CD4-positive, alpha-beta T cell (primary cell): ENCODE measurements around the gene FOXN4. TPM values are rescaled to one million over a fixed set of nuclear protein-coding genes. Genes with fewer than 3 reads are reported as not detected.

Source experiments
- ATAC-seq: fragments of 200-7000 bp; cut with Tn5 transposase; one replicate; pipeline ENCODE4 v1.10.0; 2022; ENCODE audit warnings: mild to moderate bottlenecking; ENCODE audit not compliant: poor library complexity
- CTCF ChIA-PET: fragments of 350-600 bp; sonication (Branson Sonifier 250); formaldehyde crosslinking; loops from one replicate; lab custom pipeline; 2021; ENCODE audit warnings: antibody characterized with exemption, inconsistent platforms; lab: Charles Lee
- POLR2A ChIA-PET: fragments of 350-600 bp; sonication (Branson Sonifier 250); formaldehyde crosslinking; loops from one replicate; lab custom pipeline; 2021; ENCODE audit warnings: antibody characterized with exemption, inconsistent platforms; lab: Charles Lee
- DNase-seq, 14 experiments: peaks; one replicate each; pipeline ENCODE4 v3.0.0-alpha.2; 2013 to 2020; ENCODE audit warnings: mixed read lengths in 2 of 14
- H3K27ac ChIP-seq, 2 donors: one replicate each; pipeline versions ENCODE4 v1.5.1 to v1.7.0; 2013; ENCODE audit warnings: low read length in 2 of 2, low read depth in 1 of 2, mild to moderate bottlenecking in 1 of 2
- H3K27me3 ChIP-seq, 2 experiments: 1 replicate in 1 of 2; 2 replicates in 1 of 2; pipeline versions ENCODE4 v1.6.1 to v1.7.0; 2013; ENCODE audit warnings: low read length in 2 of 2, control low read depth in 1 of 2, mild to moderate bottlenecking in 1 of 2, moderate library complexity in 1 of 2; ENCODE audit not compliant: insufficient read depth in 2 of 2, control insufficient read depth in 1 of 2
- H3K36me3 ChIP-seq: one replicate; pipeline ENCODE4 v1.6.1; 2013; ENCODE audit warnings: low read length, control low read depth; ENCODE audit not compliant: insufficient read depth
- H3K4me1 ChIP-seq: one replicate; pipeline ENCODE4 v1.6.1; 2013; ENCODE audit warnings: low read length, control low read depth; ENCODE audit not compliant: insufficient read depth
- H3K4me3 ChIP-seq: one replicate; pipeline ENCODE4 v1.5.1; 2013; ENCODE audit warnings: mild to moderate bottlenecking, low read length, moderate library complexity
- H3K9me3 ChIP-seq, 2 experiments: 1 replicate in 1 of 2; 2 replicates in 1 of 2; pipeline versions ENCODE4 v1.6.1 to v1.7.0; 2013; ENCODE audit warnings: low read length in 2 of 2, mild to moderate bottlenecking in 2 of 2, control low read depth in 1 of 2, moderate library complexity in 1 of 2; ENCODE audit not compliant: control insufficient read depth in 1 of 2, insufficient read depth in 1 of 2
- H3K27ac Mint-ChIP-seq: one replicate; pipeline ENCODE4 v1.8.0; 2020; ENCODE audit warnings: mixed read lengths
- H3K27me3 Mint-ChIP-seq: one replicate; pipeline ENCODE4 v1.8.0; 2021; ENCODE audit warnings: mixed read lengths
- H3K36me3 Mint-ChIP-seq: one replicate; pipeline ENCODE4 v1.8.0; 2021; ENCODE audit warnings: low read depth, mixed read lengths
- H3K4me1 Mint-ChIP-seq: one replicate; pipeline ENCODE4 v1.8.0; 2021; ENCODE audit warnings: low read depth, mixed read lengths
- H3K4me3 Mint-ChIP-seq: one replicate; pipeline ENCODE4 v1.8.0; 2020; ENCODE audit warnings: mild to moderate bottlenecking, mixed read lengths
- H3K9me3 Mint-ChIP-seq: one replicate; pipeline ENCODE4 v1.8.0; 2020; ENCODE audit warnings: mixed read lengths
- intact Hi-C, 2 experiments: fragments of 100-400 bp; cut with DNase I in 1 of 2; cut with micrococcal nuclease in 1 of 2; formaldehyde crosslinking; loops; one replicate each; pipeline versions ENCODE4 v1.15.1 to v1.9.0; 2023 to 2025; cut with DNase I, micrococcal nuclease
- total RNA-seq, 174 experiments: library from RNA in 2 of 174; stranded (reverse) in 2 of 174; gene quantifications; one replicate each; pipeline ENCODE4 v1.2.3 and lab custom pipeline; 2021 to 2026
- TF ChIP-seq, protein P1 (sequence below): fragments of 200-600 bp; IDR thresholded peaks from one replicate; pipeline ENCODE4 v1.8.0; 2022; ENCODE audit warnings: antibody characterized with exemption, mild to moderate bottlenecking

Gene FOXN4
- total RNA-seq, 2 experiments from 2014 or later: not detected

DNA sequence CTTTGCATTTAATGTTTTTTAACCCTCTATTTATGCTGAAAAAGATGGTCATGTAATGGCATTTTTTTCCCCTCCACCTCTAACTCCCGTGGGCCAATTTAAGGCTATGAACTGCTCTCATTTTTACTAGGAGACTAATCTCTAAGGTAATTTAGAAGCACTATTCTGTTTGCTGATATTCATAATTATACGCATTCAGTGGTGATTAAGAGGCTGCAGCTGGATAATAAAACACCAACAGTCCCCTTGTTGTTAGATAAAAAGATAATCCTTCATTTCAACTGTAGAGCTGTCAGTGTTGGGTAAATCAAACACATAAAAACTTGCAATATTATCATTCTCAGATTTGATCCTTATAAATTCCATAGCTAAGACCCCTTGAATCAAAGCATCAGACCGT lies 47.5 kb upstream of the FOXN4 start:
- H3K27ac ChIP-seq: no peak overlapping the region
- no peaks in the 10 kb centered on the region for H3K27me3 ChIP-seq
- H3K4me3 ChIP-seq: no peak overlapping the region
- TF ChIP-seq, protein P1, sequence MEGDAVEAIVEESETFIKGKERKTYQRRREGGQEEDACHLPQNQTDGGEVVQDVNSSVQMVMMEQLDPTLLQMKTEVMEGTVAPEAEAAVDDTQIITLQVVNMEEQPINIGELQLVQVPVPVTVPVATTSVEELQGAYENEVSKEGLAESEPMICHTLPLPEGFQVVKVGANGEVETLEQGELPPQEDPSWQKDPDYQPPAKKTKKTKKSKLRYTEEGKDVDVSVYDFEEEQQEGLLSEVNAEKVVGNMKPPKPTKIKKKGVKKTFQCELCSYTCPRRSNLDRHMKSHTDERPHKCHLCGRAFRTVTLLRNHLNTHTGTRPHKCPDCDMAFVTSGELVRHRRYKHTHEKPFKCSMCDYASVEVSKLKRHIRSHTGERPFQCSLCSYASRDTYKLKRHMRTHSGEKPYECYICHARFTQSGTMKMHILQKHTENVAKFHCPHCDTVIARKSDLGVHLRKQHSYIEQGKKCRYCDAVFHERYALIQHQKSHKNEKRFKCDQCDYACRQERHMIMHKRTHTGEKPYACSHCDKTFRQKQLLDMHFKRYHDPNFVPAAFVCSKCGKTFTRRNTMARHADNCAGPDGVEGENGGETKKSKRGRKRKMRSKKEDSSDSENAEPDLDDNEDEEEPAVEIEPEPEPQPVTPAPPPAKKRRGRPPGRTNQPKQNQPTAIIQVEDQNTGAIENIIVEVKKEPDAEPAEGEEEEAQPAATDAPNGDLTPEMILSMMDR: no peak
- H3K9me3 Mint-ChIP-seq: no peaks in the 10 kb centered on the region
- H3K4me3 Mint-ChIP-seq: no peak overlapping the region
- ATAC-seq (no peak), DNase-seq (no peak)
- no peaks in the 10 kb centered on the region for H3K36me3 Mint-ChIP-seq
- no peak overlapping the region for H3K27ac Mint-ChIP-seq
- peaks cover 3% of the 10 kb centered on the region for H3K4me1 ChIP-seq
- H3K36me3 ChIP-seq: no peaks in the 10 kb centered on the region
- POLR2A ChIA-PET: no interaction called here
- CTCF ChIA-PET: no interaction called here
- intact Hi-C loops: no loop called here
- H3K4me1 Mint-ChIP-seq: no peaks in the 10 kb centered on the region
- peaks cover 28% of the 10 kb centered on the region for H3K27me3 Mint-ChIP-seq
- peaks cover 0 to 2% of the 10 kb centered on the region in 2 experiments for H3K9me3 ChIP-seq

DNA sequence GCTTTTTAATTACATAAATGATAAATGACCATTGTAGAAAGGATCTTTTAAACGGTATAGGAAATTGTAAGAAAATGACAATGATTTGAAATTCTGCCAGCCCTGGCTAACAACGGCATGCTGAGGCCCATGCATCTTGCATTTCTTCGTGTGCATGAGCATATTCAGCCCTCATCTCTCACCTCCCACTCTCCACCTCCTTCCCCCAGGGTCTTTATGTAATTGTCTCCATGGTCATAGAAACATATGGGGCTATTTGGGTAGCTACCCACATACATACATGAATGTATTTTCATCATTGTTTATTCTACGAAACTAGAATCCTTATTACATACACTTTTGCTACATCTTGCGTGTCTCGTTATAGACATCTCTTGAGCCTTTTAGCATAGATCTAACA lies 43.1 kb upstream of the FOXN4 start:
- Histone ChIP-seq H3K36me3 (no peaks in the 10 kb centered on the region), H3K27me3 (no peaks in the 10 kb centered on the region), H3K9me3 (no peaks in the 10 kb centered on the region), H3K27ac (no peak overlapping the region), H3K4me1 (no peaks in the 10 kb centered on the region), H3K4me3 (no peak overlapping the region)
- intact Hi-C loops: no loop called here
- Mint-ChIP-seq H3K27me3 (peaks cover 38% of the 10 kb centered on the region), H3K27ac (no peak overlapping the region), H3K4me3 (no peak overlapping the region), H3K9me3 (no peaks in the 10 kb centered on the region), H3K4me1 (no peaks in the 10 kb centered on the region), H3K36me3 (no peaks in the 10 kb centered on the region)
- TF ChIP-seq, protein P1: no peak
- ATAC-seq: no peak
- no peak for DNase-seq
- CTCF ChIA-PET: no interaction called here
- POLR2A ChIA-PET: no interaction called here

DNA sequence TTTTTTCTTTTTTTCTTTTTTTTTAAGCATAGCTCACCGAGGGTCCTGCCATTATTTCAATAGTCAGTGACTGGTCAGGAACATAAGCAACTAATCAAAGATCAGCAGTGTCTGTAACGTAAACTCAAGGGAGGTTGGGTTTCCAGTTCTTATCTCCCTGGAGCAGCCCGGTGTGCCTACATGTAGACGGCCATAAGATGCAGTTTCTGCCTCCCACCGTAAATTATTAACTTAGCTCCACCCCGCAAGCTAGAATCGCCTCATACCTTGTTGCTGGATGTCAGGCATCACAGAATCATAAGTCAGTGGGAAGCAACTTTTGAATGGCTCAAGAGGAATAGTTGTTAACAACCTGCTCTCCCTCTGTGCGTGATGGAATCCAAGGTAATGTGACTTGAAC lies 38.5 kb upstream of the FOXN4 start, which contains the start of gene MYO1H:
Gene MYO1H (plus strand): TSS at position 312 of the 400 bp plus-strand sequence. CDS start 61 bp downstream, at position 373.
- ChIA-PET POLR2A (no interaction called here), CTCF (no interaction called here)
- intact Hi-C loops: no loop called here
- Histone ChIP-seq H3K27me3 (peaks cover 0 to 5% of the 10 kb centered on the region in 2 experiments), H3K9me3 (no peaks in the 10 kb centered on the region), H3K36me3 (no peaks in the 10 kb centered on the region), H3K4me1 (no peaks in the 10 kb centered on the region), H3K27ac (no peak within 1 kb of the TSS), H3K4me3 (no peak within 1 kb of the TSS)
- no peaks in the 10 kb centered on the region for H3K36me3 Mint-ChIP-seq
- no peak for ATAC-seq
- TF ChIP-seq, protein P1: no peak
- no peaks in the 10 kb centered on the region for H3K4me1 Mint-ChIP-seq
- H3K9me3 Mint-ChIP-seq: peaks cover 2% of the 10 kb centered on the region
- no peak for DNase-seq
- no peak within 1 kb of the TSS for H3K27ac Mint-ChIP-seq
- H3K27me3 Mint-ChIP-seq: peaks cover 39% of the 10 kb centered on the region
- no peak within 1 kb of the TSS for H3K4me3 Mint-ChIP-seq
